ENCODE measurements around the gene TMEFF2.

DNA sequence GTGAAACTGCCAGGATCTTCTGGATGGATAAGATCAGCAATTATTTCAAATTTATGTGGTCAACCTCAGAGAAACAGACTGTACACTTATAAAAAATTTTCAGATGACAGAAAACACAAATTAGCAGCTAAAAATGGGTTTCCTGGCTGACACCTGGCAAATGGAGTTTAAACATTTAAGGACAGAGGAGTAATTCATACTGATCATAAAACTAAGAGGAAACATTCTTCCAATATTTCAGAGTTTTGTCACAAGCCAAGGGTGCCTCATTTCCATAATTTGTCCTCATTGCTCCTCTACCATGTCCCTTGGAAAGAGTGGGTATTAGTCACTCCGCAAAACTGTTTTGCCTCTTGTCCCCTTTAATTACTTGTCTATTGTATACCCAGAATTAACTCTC lies 70.2 kb downstream of the TMEFF2 start:
- TF ChIP-seq EZH2 (IDR thresholded peaks at IDR 0.05; ENCODE audit: low read depth, unreplicated experiment) = no peak
- TF ChIP-seq, protein P1, sequence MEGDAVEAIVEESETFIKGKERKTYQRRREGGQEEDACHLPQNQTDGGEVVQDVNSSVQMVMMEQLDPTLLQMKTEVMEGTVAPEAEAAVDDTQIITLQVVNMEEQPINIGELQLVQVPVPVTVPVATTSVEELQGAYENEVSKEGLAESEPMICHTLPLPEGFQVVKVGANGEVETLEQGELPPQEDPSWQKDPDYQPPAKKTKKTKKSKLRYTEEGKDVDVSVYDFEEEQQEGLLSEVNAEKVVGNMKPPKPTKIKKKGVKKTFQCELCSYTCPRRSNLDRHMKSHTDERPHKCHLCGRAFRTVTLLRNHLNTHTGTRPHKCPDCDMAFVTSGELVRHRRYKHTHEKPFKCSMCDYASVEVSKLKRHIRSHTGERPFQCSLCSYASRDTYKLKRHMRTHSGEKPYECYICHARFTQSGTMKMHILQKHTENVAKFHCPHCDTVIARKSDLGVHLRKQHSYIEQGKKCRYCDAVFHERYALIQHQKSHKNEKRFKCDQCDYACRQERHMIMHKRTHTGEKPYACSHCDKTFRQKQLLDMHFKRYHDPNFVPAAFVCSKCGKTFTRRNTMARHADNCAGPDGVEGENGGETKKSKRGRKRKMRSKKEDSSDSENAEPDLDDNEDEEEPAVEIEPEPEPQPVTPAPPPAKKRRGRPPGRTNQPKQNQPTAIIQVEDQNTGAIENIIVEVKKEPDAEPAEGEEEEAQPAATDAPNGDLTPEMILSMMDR (conservative IDR thresholded peaks at IDR 0.05; ENCODE audit: low read depth in 2 of 2) = no peak
- TF ChIP-seq POLR2AphosphoS5 (IDR thresholded peaks at IDR 0.05; ENCODE audit: low read depth) = no peak
